Thoracic aorta (tissue), 2 donors: ENCODE measurements around the gene C19orf25. TPM values are rescaled to one million over a fixed set of nuclear protein-coding genes. Genes with fewer than 3 reads are reported as not detected.

ENCODE experiments used
- ATAC-seq: fragments of 150-250 bp; one replicate; pipeline ENCODE4 v1.8.0; 2017; ENCODE audit warnings: low read depth; ENCODE audit not compliant: insufficient number of reproducible peaks, low FRiP score
- DNase-seq: peaks from one replicate; pipeline ENCODE4 v3.0.0-alpha.2; 2020; ENCODE audit warnings: low spot score
- H3K27ac ChIP-seq, 2 donors: fragments of 200-600 bp; sonication (generic); 1 replicate in 1 of 2; 2 replicates in 1 of 2; pipeline ENCODE4 v1.5.1; 2016; ENCODE audit warnings: mild to moderate bottlenecking in 2 of 2, moderate library complexity in 2 of 2
- H3K27me3 ChIP-seq: fragments of 200-600 bp; sonication (generic); replicated peaks from 2 replicates; pipeline ENCODE4 v1.6.0; 2016; ENCODE audit warnings: mild to moderate bottlenecking; ENCODE audit not compliant: insufficient read depth
- H3K36me3 ChIP-seq: fragments of 200-600 bp; sonication (generic); one replicate; pipeline ENCODE4 v1.5.1; 2016
- H3K4me1 ChIP-seq, 2 donors: fragments of 200-600 bp; sonication (generic); 1 replicate in 1 of 2; 2 replicates in 1 of 2; pipeline versions ENCODE4 v1.5.1 to v1.6.0; 2016; ENCODE audit warnings: low read depth in 2 of 2, mild to moderate bottlenecking in 1 of 2; ENCODE audit not compliant: control insufficient read depth in 1 of 2
- H3K4me3 ChIP-seq: fragments of 200-600 bp; sonication (generic); 2 replicates; pipeline ENCODE4 v1.5.1; 2016; ENCODE audit warnings: mild to moderate bottlenecking
- H3K9me3 ChIP-seq: fragments of 200-600 bp; sonication (generic); 2 replicates; pipeline ENCODE4 v1.5.1; 2016
- total RNA-seq, 2 donors: library from RNA; depleted of rRNA; stranded (reverse); fragments of >200 nt; gene quantifications; one replicate each; pipeline versions ENCODE4 v1.1.0 to v1.2.3, GENCODE V29; 2016
- TF ChIP-seq, protein P1 (sequence below): fragments of 200-600 bp; sonication (generic); IDR thresholded peaks from one replicate; pipeline ENCODE4 v1.5.1; 2019; ENCODE audit warnings: antibody characterized with exemption

Gene C19orf25
- total RNA-seq, 2 donors from 2014 or later: 28.6 to 54.6 TPM

DNA sequence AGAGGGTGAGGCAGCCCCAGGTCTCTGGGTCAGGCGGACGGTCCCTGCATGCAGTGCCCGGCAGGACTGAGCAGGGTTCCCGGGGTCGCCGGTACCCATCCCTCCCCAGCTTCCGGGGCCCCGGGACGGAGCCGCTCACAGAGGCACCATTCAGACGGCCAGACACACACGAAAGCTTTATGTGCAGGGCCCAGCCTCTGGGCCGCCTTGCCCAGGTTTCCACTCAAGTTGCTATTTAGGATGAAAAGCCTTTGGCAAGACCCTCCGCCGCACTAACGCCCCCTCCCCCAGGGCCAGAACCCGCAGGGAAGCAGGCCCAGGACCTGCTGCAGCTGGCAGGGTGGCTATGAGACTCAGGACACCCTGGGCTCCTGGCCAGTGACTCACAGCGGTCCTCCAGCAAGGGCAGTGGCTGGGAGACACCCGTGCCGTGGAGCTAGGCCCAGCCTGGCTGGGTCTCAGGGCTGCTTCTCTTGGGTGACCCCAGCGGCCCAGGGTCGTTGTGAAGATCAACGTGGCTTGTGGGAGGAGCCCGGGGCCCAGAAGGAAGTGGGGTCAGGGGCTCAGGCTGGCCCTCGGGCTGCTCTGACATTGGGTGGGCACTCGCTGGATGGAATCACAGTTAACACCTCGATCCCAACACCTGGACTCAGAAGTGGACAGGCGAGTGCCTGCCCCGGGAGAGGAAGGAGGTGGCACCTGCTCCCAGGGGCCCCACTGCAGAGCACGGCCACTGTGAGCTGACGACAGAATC lies 4.8 kb downstream of the C19orf25 start:
- Histone ChIP-seq H3K4me1 (peaks cover 28 to 36% of the 10 kb centered on the region in 2 donors), H3K27me3 (peaks cover 15% of the 10 kb centered on the region), H3K36me3 (peaks cover 6% of the 10 kb centered on the region), H3K9me3 (no peaks in the 10 kb centered on the region), H3K4me3 (no peak overlapping the region), H3K27ac (no peak overlapping the region)
- TF ChIP-seq, protein P1, sequence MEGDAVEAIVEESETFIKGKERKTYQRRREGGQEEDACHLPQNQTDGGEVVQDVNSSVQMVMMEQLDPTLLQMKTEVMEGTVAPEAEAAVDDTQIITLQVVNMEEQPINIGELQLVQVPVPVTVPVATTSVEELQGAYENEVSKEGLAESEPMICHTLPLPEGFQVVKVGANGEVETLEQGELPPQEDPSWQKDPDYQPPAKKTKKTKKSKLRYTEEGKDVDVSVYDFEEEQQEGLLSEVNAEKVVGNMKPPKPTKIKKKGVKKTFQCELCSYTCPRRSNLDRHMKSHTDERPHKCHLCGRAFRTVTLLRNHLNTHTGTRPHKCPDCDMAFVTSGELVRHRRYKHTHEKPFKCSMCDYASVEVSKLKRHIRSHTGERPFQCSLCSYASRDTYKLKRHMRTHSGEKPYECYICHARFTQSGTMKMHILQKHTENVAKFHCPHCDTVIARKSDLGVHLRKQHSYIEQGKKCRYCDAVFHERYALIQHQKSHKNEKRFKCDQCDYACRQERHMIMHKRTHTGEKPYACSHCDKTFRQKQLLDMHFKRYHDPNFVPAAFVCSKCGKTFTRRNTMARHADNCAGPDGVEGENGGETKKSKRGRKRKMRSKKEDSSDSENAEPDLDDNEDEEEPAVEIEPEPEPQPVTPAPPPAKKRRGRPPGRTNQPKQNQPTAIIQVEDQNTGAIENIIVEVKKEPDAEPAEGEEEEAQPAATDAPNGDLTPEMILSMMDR: no peak
- ATAC-seq (no peak), DNase-seq (no peak)

DNA sequence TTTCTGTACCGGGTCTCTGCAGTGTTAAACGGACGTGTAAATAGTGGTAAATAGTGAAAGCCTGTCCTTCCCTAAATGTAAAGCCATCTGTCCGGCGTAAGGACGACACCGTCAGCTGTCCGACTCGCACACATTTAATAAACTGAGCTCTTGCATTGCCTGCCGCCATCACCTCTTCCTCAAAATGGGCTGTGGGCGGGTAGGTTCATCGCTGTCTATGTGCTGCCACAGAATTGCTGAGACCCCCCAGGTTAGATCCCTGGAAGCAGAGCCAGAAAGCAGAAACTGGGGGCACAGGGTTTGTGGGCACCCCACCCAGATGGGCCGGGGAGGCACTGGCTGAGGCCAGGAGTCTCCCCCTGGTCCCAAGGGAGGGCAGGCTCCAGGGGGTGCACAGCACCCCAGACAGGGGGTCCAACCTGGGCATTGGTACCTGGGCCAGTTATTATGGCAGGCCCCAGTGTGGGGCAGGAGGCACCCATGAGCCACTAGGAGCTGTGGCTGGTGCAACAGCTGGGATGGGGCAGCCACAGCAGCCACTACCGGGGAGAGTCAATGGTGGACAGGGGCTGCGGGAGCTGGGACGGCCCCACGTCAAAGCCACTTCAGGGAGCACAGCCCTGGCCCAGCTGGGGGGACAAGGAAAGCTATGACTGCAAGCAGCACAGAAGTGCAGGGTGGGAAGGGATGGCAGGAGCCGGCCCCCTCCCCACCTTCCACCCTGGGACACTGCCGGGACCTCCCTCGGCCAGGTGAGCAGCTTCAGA lies 5.7 kb downstream of the C19orf25 start:
- Histone ChIP-seq H3K4me3 (no peak overlapping the region), H3K27me3 (peaks cover 20% of the 10 kb centered on the region), H3K36me3 (peaks cover 6% of the 10 kb centered on the region), H3K27ac (no peak overlapping the region), H3K4me1 (peaks cover 33 to 38% of the 10 kb centered on the region in 2 donors), H3K9me3 (no peaks in the 10 kb centered on the region)
- ATAC-seq: no peak
- DNase-seq: no peak
- TF ChIP-seq, protein P1: no peak

DNA sequence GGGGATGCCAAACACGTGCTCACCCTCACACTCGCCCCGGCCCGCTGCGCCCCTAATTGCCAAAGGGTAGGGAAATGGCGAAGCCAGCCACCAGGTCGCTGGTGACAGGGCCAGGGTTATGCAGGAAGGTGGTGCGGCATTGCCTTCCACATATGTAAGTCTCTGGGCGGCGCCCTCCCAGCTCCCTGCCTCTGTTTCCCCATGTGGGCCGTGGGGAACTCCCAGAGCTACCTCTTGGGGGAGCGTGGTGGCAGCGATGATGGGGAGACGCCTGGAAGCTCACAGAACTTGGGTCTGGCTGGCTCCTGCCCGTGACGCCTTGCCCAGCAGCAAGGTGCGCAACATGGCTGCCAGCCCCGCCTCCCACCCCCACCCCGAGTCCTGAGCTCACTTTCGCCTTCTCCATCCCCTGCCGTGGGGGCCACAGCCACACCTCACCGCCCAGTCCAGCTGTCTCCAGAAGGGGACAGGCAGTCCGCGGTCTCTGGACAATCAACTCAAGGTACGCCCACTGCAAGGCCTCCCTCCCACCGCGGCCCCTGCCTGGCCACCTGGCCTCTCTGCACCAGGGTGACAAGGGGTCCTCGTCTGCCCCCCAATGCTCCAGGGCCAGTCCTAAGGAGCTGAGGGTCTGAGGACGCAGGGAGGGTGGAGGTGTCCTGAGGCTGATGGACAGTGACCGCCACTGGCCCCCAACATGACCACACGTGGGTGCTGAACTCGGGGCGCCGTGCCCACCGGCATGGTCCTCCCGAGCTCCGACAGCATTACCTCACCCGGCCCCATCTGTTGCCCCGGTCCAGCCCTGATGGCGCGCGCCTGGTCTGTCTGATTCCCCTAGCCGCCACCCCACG lies 6.6 kb downstream of the C19orf25 start:
- no peak overlapping the region for H3K4me3 ChIP-seq
- ATAC-seq (no peak), DNase-seq (no peak)
- peaks cover 37 to 41% of the 10 kb centered on the region in 2 donors for H3K4me1 ChIP-seq
- peaks cover 26% of the 10 kb centered on the region for H3K27me3 ChIP-seq
- no peak overlapping the region for H3K27ac ChIP-seq
- no peaks in the 10 kb centered on the region for H3K9me3 ChIP-seq
- TF ChIP-seq, protein P1: no peak
- H3K36me3 ChIP-seq: peaks cover 6% of the 10 kb centered on the region

DNA sequence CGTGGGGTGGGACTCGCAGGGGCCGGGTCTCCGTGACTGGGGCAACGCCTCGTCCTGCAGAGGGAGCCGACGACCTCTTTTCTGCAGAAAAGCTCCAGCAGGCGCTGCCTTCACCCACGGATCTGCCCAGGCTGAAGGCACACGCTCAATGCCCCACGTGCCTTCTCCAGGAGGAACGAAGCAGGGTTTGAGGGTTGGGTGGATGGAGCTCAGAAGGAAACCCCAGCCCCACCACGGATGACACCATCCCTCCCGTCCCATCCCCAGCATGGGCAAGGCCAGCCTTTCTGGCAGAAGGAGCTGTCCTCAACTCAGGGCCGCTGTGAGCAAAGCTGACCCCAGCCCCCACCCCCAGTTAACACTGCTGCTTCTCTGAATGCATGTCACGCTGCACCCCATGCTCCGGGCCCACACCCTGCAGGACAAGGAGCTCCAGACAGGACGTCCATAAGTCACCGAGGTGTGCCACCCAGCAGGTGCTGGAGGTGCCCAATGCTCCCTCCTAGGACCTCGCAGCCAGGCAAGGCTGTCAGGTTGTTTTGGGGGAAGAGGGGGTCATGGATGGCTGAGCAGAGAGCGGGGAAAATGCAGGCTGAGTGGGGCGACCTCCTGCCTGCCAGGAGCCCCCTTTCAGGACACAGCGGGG lies 7.4 kb downstream of the C19orf25 start:
- Histone ChIP-seq H3K36me3 (peaks cover 6% of the 10 kb centered on the region), H3K9me3 (no peaks in the 10 kb centered on the region), H3K4me1 (peaks cover 44 to 49% of the 10 kb centered on the region in 2 donors), H3K27me3 (peaks cover 33% of the 10 kb centered on the region), H3K27ac (no peak overlapping the region), H3K4me3 (no peak overlapping the region)
- no peak for DNase-seq
- ATAC-seq: no peak
- TF ChIP-seq, protein P1: no peak
